ENCODE data around the gene MAP1LC3B.

Gene MAP1LC3B

GRCh38 chr16:87437911-87438610, 45.9 kb downstream of the MAP1LC3B start:
- no peak for DNase-seq (ENCODE audit: low read depth, low spot score)
- TF ChIP-seq CTCF (IDR thresholded peaks at IDR 0.05; ENCODE audit: low read depth, low read length) = no peak
- in situ Hi-C loops (cut with HindIII; ENCODE audit: low sequenced_read_pairs) = no loop called here
- H3K4me3 ChIP-seq (ENCODE audit: low read depth, low read length) = no peak overlapping the region

GRCh38 chr16:87438611-87438985, 46.5 kb downstream of the MAP1LC3B start:
- no peak for TF ChIP-seq CTCF (IDR thresholded peaks at IDR 0.05; ENCODE audit: low read depth, low read length)
- in situ Hi-C loops (cut with HindIII; ENCODE audit: low sequenced_read_pairs) = no loop called here
- no peak for DNase-seq (ENCODE audit: low read depth, low spot score)
- no peak overlapping the region for H3K4me3 ChIP-seq (ENCODE audit: low read depth, low read length)

- in situ Hi-C loops (cut with HindIII; ENCODE audit: low sequenced_read_pairs) = no loop called here
- no peak overlapping the region for H3K4me3 ChIP-seq (ENCODE audit: low read depth, low read length)
- DNase-seq (ENCODE audit: low read depth, low spot score) = no peak
- TF ChIP-seq CTCF (IDR thresholded peaks at IDR 0.05; ENCODE audit: low read depth, low read length) = no peak
These were observed 47.8 kb downstream of the MAP1LC3B start for GRCh38 chr16:87439926-87440325.

GRCh38 chr16:87441886-87442580, 49.9 kb downstream of the MAP1LC3B start:
- in situ Hi-C loops (cut with HindIII; ENCODE audit: low sequenced_read_pairs) = no loop called here
- H3K4me3 ChIP-seq (ENCODE audit: low read depth, low read length) = no peak overlapping the region
- DNase-seq (ENCODE audit: low read depth, low spot score) = no peak
- no peak for TF ChIP-seq CTCF (IDR thresholded peaks at IDR 0.05; ENCODE audit: low read depth, low read length)

- in situ Hi-C loops (cut with HindIII; ENCODE audit: low sequenced_read_pairs) = no loop called here
- no peak overlapping the region for H3K4me3 ChIP-seq (ENCODE audit: low read depth, low read length)
- DNase-seq (ENCODE audit: low read depth, low spot score) = no peak
- TF ChIP-seq CTCF (IDR thresholded peaks at IDR 0.05; ENCODE audit: low read depth, low read length) = no peak
These were observed 50.4 kb downstream of the MAP1LC3B start for GRCh38 chr16:87442581-87442966.

GRCh38 chr16:87443016-87443415, 50.9 kb downstream of the MAP1LC3B start:
- H3K4me3 ChIP-seq (ENCODE audit: low read depth, low read length) = no peak overlapping the region
- no peak for TF ChIP-seq CTCF (IDR thresholded peaks at IDR 0.05; ENCODE audit: low read depth, low read length)
- DNase-seq (ENCODE audit: low read depth, low spot score) = no peak
- in situ Hi-C loops (cut with HindIII; ENCODE audit: low sequenced_read_pairs) = no loop called here
